Glutamatergic neuron (in vitro differentiated cells): ENCODE results near the gene HMGXB4. TPM values are rescaled to one million over a fixed set of nuclear protein-coding genes. Genes with fewer than 3 reads are reported as not detected.

Experiments
- DNase-seq: peaks from one replicate; pipeline ENCODE4 v3.0.0; 2022
- H3K27ac Mint-ChIP-seq: one replicate; pipeline ENCODE4 v1.8.0; 2020; ENCODE audit warnings: mild to moderate bottlenecking, mixed read lengths, inconsistent platforms; ENCODE audit not compliant: unreplicated experiment
- H3K27me3 Mint-ChIP-seq: one replicate; pipeline ENCODE4 v1.8.0; 2020; ENCODE audit warnings: mild to moderate bottlenecking, moderate library complexity, mixed read lengths, inconsistent platforms; ENCODE audit not compliant: unreplicated experiment
- H3K36me3 Mint-ChIP-seq: one replicate; pipeline ENCODE4 v1.8.0; 2020; ENCODE audit warnings: mild to moderate bottlenecking, mixed read lengths, inconsistent platforms; ENCODE audit not compliant: unreplicated experiment
- H3K4me1 Mint-ChIP-seq: one replicate; pipeline ENCODE4 v1.8.0; 2020; ENCODE audit warnings: mild to moderate bottlenecking, low read depth, mixed read lengths, inconsistent platforms; ENCODE audit not compliant: unreplicated experiment
- H3K4me3 Mint-ChIP-seq: one replicate; pipeline ENCODE4 v1.8.0; 2020; ENCODE audit warnings: mild to moderate bottlenecking, mixed read lengths, inconsistent platforms; ENCODE audit not compliant: unreplicated experiment
- H3K9me3 Mint-ChIP-seq: one replicate; pipeline ENCODE4 v1.8.0; 2020; ENCODE audit warnings: mild to moderate bottlenecking, moderate library complexity, mixed read lengths, inconsistent platforms; ENCODE audit not compliant: unreplicated experiment
- total RNA-seq: library from RNA; stranded (reverse); fragmentation: NEBNext Ultra II Directional; extraction: Animal tissue kit (Norgen Biotek cat#: 25700); gene quantifications from one replicate; pipeline ENCODE4 v1.2.1, GENCODE V29; 2021; ENCODE audit not compliant: unreplicated experiment
- TF ChIP-seq, protein P1 (sequence below): fragments of 200-600 bp; sonication (generic); IDR thresholded peaks from one replicate; pipeline ENCODE4 v1.5.0; 2021; ENCODE audit not compliant: partially characterized antibody, unreplicated experiment

Gene HMGXB4
- total RNA-seq, 1 donor from 2014 or later: 14.4 TPM

DNA sequence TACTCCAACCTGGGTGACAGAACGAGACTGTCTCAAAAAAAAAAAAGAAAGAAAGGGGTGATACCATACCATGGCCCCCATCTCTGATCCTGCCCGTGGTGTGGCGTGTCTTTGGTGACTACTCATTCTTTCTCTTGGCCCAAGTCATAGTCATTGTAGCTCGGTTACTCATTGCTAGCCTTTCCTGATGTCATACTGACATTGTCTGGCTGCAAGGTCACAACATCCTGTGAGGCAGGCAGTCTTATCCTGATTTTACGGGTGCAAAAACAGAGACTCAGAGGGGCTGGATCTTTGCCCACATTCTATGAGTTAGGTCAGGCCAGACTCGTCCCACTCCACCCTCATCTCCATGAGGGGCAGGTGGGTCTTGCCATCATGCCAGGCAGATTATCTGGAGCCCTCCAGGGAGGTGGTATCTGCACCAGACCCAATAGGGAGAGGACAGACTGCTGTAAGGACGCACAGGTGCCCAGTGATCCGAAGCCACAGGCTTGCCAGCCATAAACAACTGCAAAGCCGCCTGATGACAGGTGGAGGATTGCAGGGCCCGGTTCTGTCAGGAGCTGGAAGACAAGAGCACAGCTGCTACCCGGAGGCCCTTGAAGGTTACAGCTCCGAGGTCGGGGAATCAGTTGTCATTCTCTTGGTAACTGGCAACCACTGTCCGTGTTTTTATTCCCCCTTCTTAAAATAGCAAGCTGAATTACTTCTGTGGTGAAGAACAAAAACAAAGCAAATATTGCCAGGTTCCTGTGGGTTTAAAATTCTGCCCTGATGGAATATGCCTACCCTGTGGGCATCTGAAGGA is 56.2 kb downstream of the HMGXB4 start:
- H3K4me1 Mint-ChIP-seq: peaks cover 24% of the 10 kb centered on the region
- H3K9me3 Mint-ChIP-seq: no peaks in the 10 kb centered on the region
- H3K27ac Mint-ChIP-seq: no peak overlapping the region
- TF ChIP-seq, protein P1, sequence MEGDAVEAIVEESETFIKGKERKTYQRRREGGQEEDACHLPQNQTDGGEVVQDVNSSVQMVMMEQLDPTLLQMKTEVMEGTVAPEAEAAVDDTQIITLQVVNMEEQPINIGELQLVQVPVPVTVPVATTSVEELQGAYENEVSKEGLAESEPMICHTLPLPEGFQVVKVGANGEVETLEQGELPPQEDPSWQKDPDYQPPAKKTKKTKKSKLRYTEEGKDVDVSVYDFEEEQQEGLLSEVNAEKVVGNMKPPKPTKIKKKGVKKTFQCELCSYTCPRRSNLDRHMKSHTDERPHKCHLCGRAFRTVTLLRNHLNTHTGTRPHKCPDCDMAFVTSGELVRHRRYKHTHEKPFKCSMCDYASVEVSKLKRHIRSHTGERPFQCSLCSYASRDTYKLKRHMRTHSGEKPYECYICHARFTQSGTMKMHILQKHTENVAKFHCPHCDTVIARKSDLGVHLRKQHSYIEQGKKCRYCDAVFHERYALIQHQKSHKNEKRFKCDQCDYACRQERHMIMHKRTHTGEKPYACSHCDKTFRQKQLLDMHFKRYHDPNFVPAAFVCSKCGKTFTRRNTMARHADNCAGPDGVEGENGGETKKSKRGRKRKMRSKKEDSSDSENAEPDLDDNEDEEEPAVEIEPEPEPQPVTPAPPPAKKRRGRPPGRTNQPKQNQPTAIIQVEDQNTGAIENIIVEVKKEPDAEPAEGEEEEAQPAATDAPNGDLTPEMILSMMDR: no peak
- no peak overlapping the region for H3K4me3 Mint-ChIP-seq
- peak; percentile 12 for DNase-seq
- H3K27me3 Mint-ChIP-seq: peaks cover 5% of the 10 kb centered on the region
- no peaks in the 10 kb centered on the region for H3K36me3 Mint-ChIP-seq

GRCh38 chr22:35314161-35314942 is 57.1 kb downstream of the HMGXB4 start:
- no peaks in the 10 kb centered on the region for H3K36me3 Mint-ChIP-seq
- H3K27me3 Mint-ChIP-seq: peaks cover 5% of the 10 kb centered on the region
- DNase-seq: peak; percentile 8
- no peak overlapping the region for H3K4me3 Mint-ChIP-seq
- H3K9me3 Mint-ChIP-seq: no peaks in the 10 kb centered on the region
- TF ChIP-seq, protein P1: no peak
- H3K27ac Mint-ChIP-seq: no peak overlapping the region
- peaks cover 24% of the 10 kb centered on the region for H3K4me1 Mint-ChIP-seq

GRCh38 chr22:35315141-35315854 is 58.0 kb downstream of the HMGXB4 start:
- Mint-ChIP-seq H3K4me3 (no peak overlapping the region), H3K9me3 (no peaks in the 10 kb centered on the region), H3K4me1 (peaks cover 24% of the 10 kb centered on the region), H3K27me3 (peaks cover 5% of the 10 kb centered on the region), H3K27ac (no peak overlapping the region), H3K36me3 (no peaks in the 10 kb centered on the region)
- DNase-seq: peak; percentile 7
- TF ChIP-seq, protein P1: no peak

DNA sequence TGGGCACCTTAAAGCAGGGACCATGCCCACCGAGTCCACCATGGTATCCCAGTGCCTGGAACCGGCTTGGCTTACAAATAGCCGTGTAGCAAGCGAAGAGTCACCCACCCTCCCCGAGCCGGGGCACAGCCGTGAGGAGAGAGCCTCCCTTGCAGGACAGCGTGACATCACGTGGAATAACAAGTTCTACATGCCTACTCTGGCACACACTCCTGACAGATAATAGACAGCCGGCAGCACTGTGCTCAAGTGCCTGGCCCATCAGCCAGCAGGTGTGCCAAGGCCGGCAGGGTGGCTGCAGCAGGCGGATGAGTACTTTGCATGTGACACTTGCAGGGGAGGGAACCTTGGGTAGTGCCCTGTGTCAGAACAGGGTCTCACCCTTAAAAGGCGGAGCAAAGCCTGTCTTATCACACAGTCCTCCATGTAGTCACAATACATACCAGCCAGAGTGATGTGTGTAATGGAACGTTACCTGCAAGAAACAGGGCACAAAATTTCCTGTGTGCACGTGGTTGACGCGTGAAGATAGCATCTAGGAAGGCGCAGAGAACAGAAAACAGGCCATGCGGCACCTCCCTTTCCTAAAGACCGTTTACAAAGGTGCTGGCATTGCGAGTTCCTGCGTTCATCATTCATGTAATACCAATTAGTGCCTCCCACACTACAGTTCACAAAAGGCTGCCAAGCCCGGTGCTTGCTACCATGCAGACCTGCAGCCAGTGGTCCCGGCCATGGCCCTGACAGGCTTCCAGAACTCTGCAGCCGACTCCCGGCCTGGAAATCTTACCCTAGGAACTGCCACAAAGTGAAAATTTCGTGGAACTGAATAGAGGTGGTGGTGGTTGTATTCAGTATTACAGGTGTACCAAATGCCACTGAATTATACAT is 58.8 kb downstream of the HMGXB4 start:
- H3K36me3 Mint-ChIP-seq: no peaks in the 10 kb centered on the region
- no peaks in the 10 kb centered on the region for H3K9me3 Mint-ChIP-seq
- peaks cover 3% of the 10 kb centered on the region for H3K27me3 Mint-ChIP-seq
- H3K4me3 Mint-ChIP-seq: no peak overlapping the region
- peaks cover 16% of the 10 kb centered on the region for H3K4me1 Mint-ChIP-seq
- no peak overlapping the region for H3K27ac Mint-ChIP-seq
- TF ChIP-seq, protein P1: no peak
- no peak for DNase-seq
